ENCODE results near the gene NMBR.

NMBR gene

GRCh38 chr6:142138876-142139275, 8.0 kb downstream of the NMBR start:
- Histone ChIP-seq H3K27ac (ENCODE audit: low read length) (no peak overlapping the region), H3K4me2 (ENCODE audit: low read depth, low read length) (no peak overlapping the region), H4K20me1 (ENCODE audit: insufficient read depth, low read length) (no peaks in the 10 kb centered on the region), H2AFZ (ENCODE audit: low read length) (no peak overlapping the region), H3K9me2 (replicated peaks; ENCODE audit: insufficient read depth, low read length) (no peaks in the 10 kb centered on the region), H3K4me3 (ENCODE audit: low read length) (no peak overlapping the region), H3K4me1 (ENCODE audit: low read length) (no peaks in the 10 kb centered on the region), H3K27me3 (replicated peaks; ENCODE audit: insufficient read depth, low read length) (no peaks in the 10 kb centered on the region), H3F3A (ENCODE audit: insufficient read depth, low read length) (no peaks in the 10 kb centered on the region), H3K9ac (ENCODE audit: low read length) (no peak overlapping the region), H3K9me3 (replicated peaks; ENCODE audit: insufficient read depth, low read length) (no peaks in the 10 kb centered on the region), H3K79me2 (ENCODE audit: low read length) (no peaks in the 10 kb centered on the region), H3K36me3 (replicated peaks; ENCODE audit: insufficient read depth, low read length) (no peaks in the 10 kb centered on the region)
- no peak for DNase-seq
- TF ChIP-seq CTCF (IDR thresholded peaks at IDR 0.05; ENCODE audit: low read length) (no peak), EZH2phosphoT487 (IDR thresholded peaks at IDR 0.05; ENCODE audit: low read length) (no peak), EZH2 (optimal IDR thresholded peaks at IDR 0.05; ENCODE audit: low read depth, low read length) (no peak)

- Histone ChIP-seq H4K20me1 (ENCODE audit: insufficient read depth, low read length) (no peaks in the 10 kb centered on the region), H3K27ac (ENCODE audit: low read length) (no peak within 1 kb of the TSS), H3K9ac (ENCODE audit: low read length) (no peak within 1 kb of the TSS), H3K9me3 (replicated peaks; ENCODE audit: insufficient read depth, low read length) (no peaks in the 10 kb centered on the region), H3K79me2 (ENCODE audit: low read length) (no peaks in the 10 kb centered on the region), H3K4me1 (ENCODE audit: low read length) (no peaks in the 10 kb centered on the region), H3F3A (ENCODE audit: insufficient read depth, low read length) (no peaks in the 10 kb centered on the region), H3K4me3 (ENCODE audit: low read length) (no peak within 1 kb of the TSS), H3K36me3 (replicated peaks; ENCODE audit: insufficient read depth, low read length) (no peaks in the 10 kb centered on the region), H2AFZ (ENCODE audit: low read length) (no peak within 1 kb of the TSS), H3K27me3 (replicated peaks; ENCODE audit: insufficient read depth, low read length) (no peaks in the 10 kb centered on the region), H3K9me2 (replicated peaks; ENCODE audit: insufficient read depth, low read length) (no peaks in the 10 kb centered on the region), H3K4me2 (ENCODE audit: low read depth, low read length) (no peak within 1 kb of the TSS)
- TF ChIP-seq EZH2phosphoT487 (IDR thresholded peaks at IDR 0.05; ENCODE audit: low read length), result no peak
- TF ChIP-seq CTCF (IDR thresholded peaks at IDR 0.05; ENCODE audit: low read length), result no peak
- no peak for DNase-seq
These were observed 14.3 kb downstream of the NMBR start, which contains the start of gene GJE1 for GRCh38 chr6:142132625-142133024. TSS of gene GJE1 (plus strand) at chr6:142132925. CDS start at chr6:142133159, 234 bp downstream.

GRCh38 chr6:142130814-142131213, 16.1 kb downstream of the NMBR start:
- Histone ChIP-seq H3K4me3 (ENCODE audit: low read length) (no peak overlapping the region), H3K4me1 (ENCODE audit: low read length) (no peaks in the 10 kb centered on the region), H3K9me3 (replicated peaks; ENCODE audit: insufficient read depth, low read length) (no peaks in the 10 kb centered on the region), H3F3A (ENCODE audit: insufficient read depth, low read length) (no peaks in the 10 kb centered on the region), H3K79me2 (ENCODE audit: low read length) (no peaks in the 10 kb centered on the region), H3K9ac (ENCODE audit: low read length) (no peak overlapping the region), H3K27me3 (replicated peaks; ENCODE audit: insufficient read depth, low read length) (no peaks in the 10 kb centered on the region), H2AFZ (ENCODE audit: low read length) (no peak overlapping the region), H3K9me2 (replicated peaks; ENCODE audit: insufficient read depth, low read length) (no peaks in the 10 kb centered on the region), H4K20me1 (ENCODE audit: insufficient read depth, low read length) (no peaks in the 10 kb centered on the region), H3K36me3 (replicated peaks; ENCODE audit: insufficient read depth, low read length) (no peaks in the 10 kb centered on the region), H3K27ac (ENCODE audit: low read length) (no peak overlapping the region), H3K4me2 (ENCODE audit: low read depth, low read length) (no peak overlapping the region)
- no peak for TF ChIP-seq EZH2phosphoT487 (IDR thresholded peaks at IDR 0.05; ENCODE audit: low read length)
- no peak for TF ChIP-seq CTCF (IDR thresholded peaks at IDR 0.05; ENCODE audit: low read length)
- no peak for TF ChIP-seq EZH2 (optimal IDR thresholded peaks at IDR 0.05; ENCODE audit: low read depth, low read length)
- DNase-seq, result no peak
